ENCODE measurements around the gene SLC6A7.

SLC6A7 gene

GRCh38 chr5:150175076-150175475, 14.8 kb upstream of the SLC6A7 start:
- DNase-seq, result no peak

- no peak for DNase-seq
These were observed 14.3 kb upstream of the SLC6A7 start for GRCh38 chr5:150175536-150175935.

GRCh38 chr5:150176745-150177477, 13.0 kb upstream of the SLC6A7 start:
- DNase-seq, result no peak

- DNase-seq, result no peak
These were observed 12.1 kb upstream of the SLC6A7 start for GRCh38 chr5:150177721-150178120.

GRCh38 chr5:150178262-150178661, 11.6 kb upstream of the SLC6A7 start:
- DNase-seq, result no peak

- DNase-seq, result no peak
These were observed 10.7 kb upstream of the SLC6A7 start for GRCh38 chr5:150179019-150179620.

- no peak for DNase-seq
These were observed 9.4 kb upstream of the SLC6A7 start for GRCh38 chr5:150180241-150181026.

GRCh38 chr5:150181027-150181426, 8.8 kb upstream of the SLC6A7 start:
- DNase-seq, result no peak

GRCh38 chr5:150181766-150182545, 7.9 kb upstream of the SLC6A7 start:
- no peak for DNase-seq

- DNase-seq, result no peak
These were observed 7.1 kb upstream of the SLC6A7 start for GRCh38 chr5:150182774-150183173.

GRCh38 chr5:150183436-150183835, 6.4 kb upstream of the SLC6A7 start:
- no peak for DNase-seq

GRCh38 chr5:150184006-150184405, 5.9 kb upstream of the SLC6A7 start:
- no peak for DNase-seq

GRCh38 chr5:150184990-150185912, 4.6 kb upstream of the SLC6A7 start:
- no peak for DNase-seq

GRCh38 chr5:150186137-150186536, 3.7 kb upstream of the SLC6A7 start:
- DNase-seq, result no peak

- no peak for DNase-seq
These were observed 3.0 kb upstream of the SLC6A7 start for GRCh38 chr5:150186897-150187296.

GRCh38 chr5:150188146-150188842, 1.6 kb upstream of the SLC6A7 start:
- DNase-seq, result no peak

- DNase-seq, result no peak
These were observed 536 bp upstream of the SLC6A7 start for GRCh38 chr5:150189326-150189725.

GRCh38 chr5:150190503-150190979, 679 bp downstream of the SLC6A7 start:
- DNase-seq, result no peak

- no peak for DNase-seq
These were observed 1.1 kb downstream of the SLC6A7 start for GRCh38 chr5:150190987-150191386.

GRCh38 chr5:150192462-150192861, 2.6 kb downstream of the SLC6A7 start:
- no peak for DNase-seq

All from T1000 (cell line).